Astrocyte (in vitro differentiated cells and primary cell): Measurements from ENCODE around the gene RHBG. TPM values are rescaled to one million over a fixed set of nuclear protein-coding genes. Genes with fewer than 3 reads are reported as not detected.

ENCODE experiments used
- DNase-seq: peaks from one replicate; pipeline ENCODE4 v3.0.0-alpha.2; 2010; ENCODE audit warnings: low read depth
- FAIRE-seq: peaks from 2 replicates; lab custom pipeline; 2011; peaks lifted over from hg19 to GRCh38; lab: Jason Lieb, UNC
- H2AFZ ChIP-seq: 2 replicates; pipeline ENCODE4 v1.6.0; 2012; ENCODE audit warnings: low read depth, low read length, inconsistent platforms
- H3K27ac ChIP-seq: 2 replicates; pipeline ENCODE4 v1.5.1; 2011; ENCODE audit warnings: low read depth, low read length, inconsistent platforms
- H3K27me3 ChIP-seq: 2 replicates; pipeline ENCODE4 v1.6.0; 2011; ENCODE audit warnings: low read length, inconsistent platforms; ENCODE audit not compliant: insufficient read depth
- H3K36me3 ChIP-seq: 2 replicates; pipeline ENCODE4 v1.5.1; 2011; ENCODE audit warnings: low read length, inconsistent platforms; ENCODE audit not compliant: insufficient read depth
- H3K4me1 ChIP-seq: 2 replicates; pipeline ENCODE4 v1.5.1; 2011; ENCODE audit warnings: low read length, inconsistent platforms; ENCODE audit not compliant: insufficient read depth
- H3K4me2 ChIP-seq: 2 replicates; pipeline ENCODE4 v1.6.0; 2012; ENCODE audit warnings: low read length, inconsistent platforms
- H3K4me3 ChIP-seq: 2 replicates; pipeline ENCODE4 v1.5.1; 2011; ENCODE audit warnings: low read depth, mild to moderate bottlenecking, low read length, inconsistent platforms; ENCODE audit not compliant: insufficient read depth
- H3K79me2 ChIP-seq: 2 replicates; pipeline ENCODE4 v1.6.0; 2012; ENCODE audit warnings: mild to moderate bottlenecking, low read length, inconsistent platforms; ENCODE audit not compliant: insufficient read depth
- H3K9ac ChIP-seq: 2 replicates; pipeline ENCODE4 v1.6.0; 2012; ENCODE audit warnings: mild to moderate bottlenecking, low read length, inconsistent platforms
- H3K9me3 ChIP-seq: 2 replicates; pipeline ENCODE4 v1.5.1; 2012; ENCODE audit warnings: low read depth, mild to moderate bottlenecking, low read length, inconsistent platforms; ENCODE audit not compliant: insufficient read depth
- H4K20me1 ChIP-seq: 2 replicates; pipeline ENCODE4 v1.6.0; 2012; ENCODE audit warnings: low read length, inconsistent platforms; ENCODE audit not compliant: insufficient read depth
- H3K27ac Mint-ChIP-seq: one replicate; pipeline ENCODE4 v1.8.0; 2021; ENCODE audit warnings: mild to moderate bottlenecking, mixed read lengths; ENCODE audit not compliant: unreplicated experiment
- H3K27me3 Mint-ChIP-seq: one replicate; pipeline ENCODE4 v1.8.0; 2021; ENCODE audit warnings: low read depth, mixed read lengths; ENCODE audit not compliant: unreplicated experiment
- H3K36me3 Mint-ChIP-seq: one replicate; pipeline ENCODE4 v1.8.0; 2021; ENCODE audit warnings: low read depth, mixed read lengths; ENCODE audit not compliant: unreplicated experiment
- H3K4me1 Mint-ChIP-seq: one replicate; pipeline ENCODE4 v1.8.0; 2021; ENCODE audit warnings: low read depth, mixed read lengths; ENCODE audit not compliant: unreplicated experiment
- H3K4me3 Mint-ChIP-seq: one replicate; pipeline ENCODE4 v1.8.0; 2021; ENCODE audit warnings: mild to moderate bottlenecking, moderate library complexity, mixed read lengths; ENCODE audit not compliant: unreplicated experiment
- H3K9me3 Mint-ChIP-seq: one replicate; pipeline ENCODE4 v1.8.0; 2021; ENCODE audit warnings: mild to moderate bottlenecking, mixed read lengths; ENCODE audit not compliant: unreplicated experiment
- CTCF ChIP-seq: IDR thresholded peaks from 2 replicates; pipeline ENCODE4 v1.5.1; 2011; ENCODE audit warnings: low read depth, mild to moderate bottlenecking, inconsistent platforms, low read length, moderate library complexity; ENCODE audit not compliant: insufficient read depth
- EZH2 ChIP-seq: IDR thresholded peaks from 2 replicates; pipeline ENCODE4 v1.6.1; 2012; ENCODE audit warnings: mild to moderate bottlenecking, low read length, inconsistent platforms; ENCODE audit not compliant: insufficient read depth
- total RNA-seq: library from RNA; stranded (reverse); gene quantifications from 2 replicates; pipeline ENCODE4 v1.2.1, GENCODE V29; 2021

The RHBG gene
- total RNA-seq, 1 donor from 2014 or later = not detected

DNA sequence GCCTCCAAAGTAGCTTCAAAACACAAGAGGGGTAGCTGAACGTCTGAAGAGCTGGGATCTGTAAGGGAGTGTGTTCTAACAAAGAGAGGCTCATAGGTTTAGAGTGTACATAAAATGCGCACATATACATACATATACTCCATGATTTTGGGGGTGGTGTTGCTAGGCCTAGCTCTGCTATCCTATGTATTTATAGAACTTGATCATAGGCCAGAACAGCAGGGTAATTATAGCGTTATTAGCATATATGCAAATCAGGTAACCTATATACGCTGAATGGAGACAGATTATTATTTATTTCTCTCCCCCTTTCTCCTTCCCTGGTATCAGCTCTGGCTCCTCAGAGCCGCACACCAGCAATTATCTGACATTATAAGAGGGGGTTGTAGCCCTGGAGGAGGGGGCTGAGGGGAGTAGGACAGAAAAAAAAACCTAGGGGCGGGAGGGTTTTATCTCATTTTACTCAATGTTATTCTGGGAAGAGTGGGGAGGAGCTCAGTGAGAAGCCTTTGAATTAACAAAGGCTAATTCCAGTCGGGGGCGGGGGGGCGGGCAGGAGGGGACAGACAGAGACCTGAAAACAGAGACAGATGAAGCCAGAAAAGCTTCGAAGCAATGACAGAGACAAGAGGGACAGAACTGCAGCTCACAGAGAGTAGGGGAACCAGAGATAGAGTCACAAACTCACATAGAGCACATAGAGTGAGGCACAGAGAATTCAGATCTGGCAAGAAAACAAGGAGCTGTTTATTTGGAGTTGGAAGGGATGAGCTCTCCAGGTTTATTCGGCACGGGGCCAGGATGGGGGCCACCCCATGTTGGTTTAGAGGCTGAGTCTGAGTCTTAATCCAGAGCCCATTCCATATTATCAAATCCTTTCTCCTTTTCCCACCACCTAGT lies 63.0 kb downstream of the RHBG start:
- H3K36me3 ChIP-seq = no peaks in the 10 kb centered on the region
- FAIRE-seq (no peak), DNase-seq (no peak)
- peaks cover 1% of the 10 kb centered on the region for H3K4me1 Mint-ChIP-seq
- no peak overlapping the region for H3K4me3 ChIP-seq
- H3K4me1 ChIP-seq = no peaks in the 10 kb centered on the region
- no peaks in the 10 kb centered on the region for H3K36me3 Mint-ChIP-seq
- no peak overlapping the region for H2AFZ ChIP-seq
- H3K4me2 ChIP-seq = no peak overlapping the region
- H3K9me3 ChIP-seq = no peaks in the 10 kb centered on the region
- peaks cover 93% of the 10 kb centered on the region for H3K27me3 ChIP-seq
- H3K27ac ChIP-seq = no peak overlapping the region
- H3K27me3 Mint-ChIP-seq = peaks cover 89% of the 10 kb centered on the region
- no peak overlapping the region for H3K27ac Mint-ChIP-seq
- peaks cover 6% of the 10 kb centered on the region for H3K9me3 Mint-ChIP-seq
- H4K20me1 ChIP-seq = peaks cover 1% of the 10 kb centered on the region
- no peak for TF ChIP-seq EZH2
- no peak for TF ChIP-seq CTCF
- no peak overlapping the region for H3K9ac ChIP-seq
- no peaks in the 10 kb centered on the region for H3K79me2 ChIP-seq
- no peak overlapping the region for H3K4me3 Mint-ChIP-seq

- Histone ChIP-seq H3K79me2 (no peaks in the 10 kb centered on the region), H2AFZ (no peak overlapping the region), H3K27ac (no peak overlapping the region), H3K4me3 (no peak overlapping the region), H3K4me2 (no peak overlapping the region), H3K27me3 (peaks cover 93% of the 10 kb centered on the region), H3K36me3 (no peaks in the 10 kb centered on the region), H4K20me1 (peaks cover 5% of the 10 kb centered on the region), H3K9me3 (no peaks in the 10 kb centered on the region), H3K9ac (no peak overlapping the region), H3K4me1 (no peaks in the 10 kb centered on the region)
- Mint-ChIP-seq H3K9me3 (peaks cover 6% of the 10 kb centered on the region), H3K36me3 (no peaks in the 10 kb centered on the region), H3K4me3 (no peak overlapping the region), H3K27ac (no peak overlapping the region), H3K4me1 (peaks cover 1% of the 10 kb centered on the region), H3K27me3 (peaks cover 89% of the 10 kb centered on the region)
- no peak for FAIRE-seq
- no peak for TF ChIP-seq CTCF
- no peak for TF ChIP-seq EZH2
- no peak for DNase-seq
These were observed 63.6 kb downstream of the RHBG start for GRCh38 chr1:156432669-156433018.

- no peaks in the 10 kb centered on the region for H3K9me3 ChIP-seq
- H3K4me1 ChIP-seq = no peaks in the 10 kb centered on the region
- peaks cover 93% of the 10 kb centered on the region for H3K27me3 ChIP-seq
- H3K79me2 ChIP-seq = no peaks in the 10 kb centered on the region
- peaks cover 6% of the 10 kb centered on the region for H3K9me3 Mint-ChIP-seq
- peaks cover 88% of the 10 kb centered on the region for H3K27me3 Mint-ChIP-seq
- DNase-seq = no peak
- no peaks in the 10 kb centered on the region for H3K36me3 Mint-ChIP-seq
- FAIRE-seq = no peak
- H3K4me3 Mint-ChIP-seq = no peak overlapping the region
- peaks cover 5% of the 10 kb centered on the region for H4K20me1 ChIP-seq
- no peak overlapping the region for H2AFZ ChIP-seq
- H3K27ac ChIP-seq = no peak overlapping the region
- H3K4me1 Mint-ChIP-seq = peaks cover 1% of the 10 kb centered on the region
- H3K4me3 ChIP-seq = no peak overlapping the region
- no peak overlapping the region for H3K4me2 ChIP-seq
- H3K27ac Mint-ChIP-seq = no peak overlapping the region
- H3K9ac ChIP-seq = no peak overlapping the region
- TF ChIP-seq CTCF (no peak), EZH2 (no peak)
- no peaks in the 10 kb centered on the region for H3K36me3 ChIP-seq
These were observed 64.0 kb downstream of the RHBG start for GRCh38 chr1:156433032-156433431.
